Renal cortex interstitium (tissue), 15 donors: ENCODE results near the gene PGGHG. TPM values are rescaled to one million over a fixed set of nuclear protein-coding genes. Genes with fewer than 3 reads are reported as not detected.

ENCODE experiments used
- DNase-seq, 11 donors: peaks; one replicate each; pipeline ENCODE4 v3.0.0-alpha.2; 2013; ENCODE audit warnings: low read depth in 9 of 11, low spot score in 4 of 11; ENCODE audit errors: extremely low read depth in 1 of 11
- long read RNA-seq, 16 experiments: transcript quantifications; one replicate each; lab custom pipeline, GENCODE V29; 2026
- polyA plus RNA-seq, 3 donors: library from polyadenylated mRNA; unstranded; fragments of 120-200 nt; gene quantifications; one replicate each; pipeline ENCODE4 v1.2.1, GENCODE V29; 2013; ENCODE audit not compliant: insufficient read length in 3 of 3

PGGHG gene
- polyA plus RNA-seq, result 10 to 100 TPM; 10.9 to 52.6 (median 29.2) TPM
- long read RNA-seq, donor 1, result 0 reads
- long read RNA-seq, donor 2, result 0 reads
- long read RNA-seq, donor 3, result 0 reads
- long read RNA-seq, donor 4, result 0 reads
- long read RNA-seq, donor 5, result 0 reads
- long read RNA-seq, donor 6, partial matches to known transcripts, result 0 of 2 reads
- long read RNA-seq, donor 6, other reads (novel, unspliced or antisense), result 0 of 2 reads
- long read RNA-seq, donor 7, result 0 reads
- long read RNA-seq, donor 8, partial matches to known transcripts, result 0 of 1 reads
- long read RNA-seq, donor 8, other reads (novel, unspliced or antisense), result 0 of 1 reads
- long read RNA-seq, donor 9, partial matches to known transcripts, result 0 of 1 reads
- long read RNA-seq, donor 9, other reads (novel, unspliced or antisense), result 0 of 1 reads
- long read RNA-seq, donor 10, partial matches to known transcripts, result 0 of 1 reads
- long read RNA-seq, donor 10, other reads (novel, unspliced or antisense), result 0 of 1 reads
- long read RNA-seq, donor 11, result 0 reads
- long read RNA-seq, donor 12, result 0 reads
- long read RNA-seq, donor 13, result 0 reads
- long read RNA-seq, donor 14, result 0 reads
- long read RNA-seq, donor 15, partial matches to known transcripts, result 0 of 1 reads
- long read RNA-seq, donor 15, other reads (novel, unspliced or antisense), result 0 of 1 reads
- long read RNA-seq, donor 16, result 0 reads

DNA sequence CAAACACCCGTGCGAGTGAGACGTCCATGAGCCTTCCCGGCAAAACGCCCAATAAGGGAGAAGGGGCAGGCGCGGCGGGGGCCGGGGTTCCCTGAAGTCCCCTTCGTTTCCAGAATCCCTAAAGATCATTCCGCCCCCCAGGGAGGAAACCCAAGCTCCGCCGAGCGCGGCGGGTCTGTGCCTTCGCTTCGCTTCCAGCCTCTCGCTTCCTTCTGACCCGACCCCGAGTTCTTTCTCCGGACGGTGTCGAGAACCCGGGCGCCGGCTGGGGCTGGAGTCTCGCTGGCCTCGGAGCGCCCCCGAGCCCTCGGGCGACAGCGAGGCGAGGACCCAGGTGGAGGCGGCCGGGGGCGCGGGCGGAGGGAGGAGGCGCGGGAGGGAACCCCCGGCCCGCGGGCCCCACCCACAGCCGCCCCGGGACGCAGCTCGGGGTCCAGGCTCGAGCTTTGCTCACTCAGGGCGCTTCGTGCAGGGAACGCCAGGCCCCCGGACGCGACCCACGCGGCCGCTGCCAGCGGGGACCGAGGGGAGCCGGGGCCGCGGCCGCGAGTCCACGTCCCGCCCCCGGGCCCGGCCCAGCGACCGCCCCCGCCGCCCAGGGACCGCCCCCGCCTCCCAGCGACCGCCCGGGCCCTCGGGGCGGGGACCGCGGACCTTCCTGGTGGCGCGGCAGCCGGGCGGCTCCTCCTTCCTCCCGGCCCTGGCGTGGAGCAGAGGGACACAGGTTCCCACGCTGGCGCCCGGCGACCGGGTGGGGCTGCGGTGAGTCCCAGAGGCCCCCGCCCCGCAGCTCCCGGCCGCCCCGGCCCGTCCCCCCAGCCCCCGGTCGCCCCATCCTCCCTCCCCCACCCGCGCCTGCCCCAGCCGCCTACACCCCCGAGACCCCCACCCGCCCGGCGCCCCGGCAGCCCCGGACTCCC is at the start of gene PGGHG:
Gene PGGHG (plus strand): TSS at position 649 of the 920 bp plus-strand sequence. CDS start 691 bp downstream, outside the sequence.
- DNase-seq, result peak in 2 of 11 donors; percentile 46 to 49

DNA sequence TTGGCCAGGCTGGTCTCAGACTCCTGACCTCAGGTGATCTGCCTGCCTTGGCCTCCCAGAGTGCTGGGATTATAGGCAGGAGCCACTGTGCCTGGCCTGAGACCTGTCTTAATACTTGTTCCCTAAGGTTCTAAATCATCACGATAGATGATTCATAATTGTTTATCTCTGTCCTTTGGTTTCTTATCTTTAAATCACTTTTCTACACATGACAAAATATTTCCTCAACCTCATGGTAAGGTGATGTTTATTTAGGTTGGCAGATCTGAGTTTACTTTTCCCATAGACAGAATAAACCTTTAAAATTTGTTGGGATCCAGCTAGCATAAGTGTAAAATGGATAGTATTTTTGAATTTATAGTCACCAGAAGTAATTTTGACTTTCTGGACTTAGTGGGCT is 48.6 kb upstream of the PGGHG start:
- DNase-seq, result no peak

DNA sequence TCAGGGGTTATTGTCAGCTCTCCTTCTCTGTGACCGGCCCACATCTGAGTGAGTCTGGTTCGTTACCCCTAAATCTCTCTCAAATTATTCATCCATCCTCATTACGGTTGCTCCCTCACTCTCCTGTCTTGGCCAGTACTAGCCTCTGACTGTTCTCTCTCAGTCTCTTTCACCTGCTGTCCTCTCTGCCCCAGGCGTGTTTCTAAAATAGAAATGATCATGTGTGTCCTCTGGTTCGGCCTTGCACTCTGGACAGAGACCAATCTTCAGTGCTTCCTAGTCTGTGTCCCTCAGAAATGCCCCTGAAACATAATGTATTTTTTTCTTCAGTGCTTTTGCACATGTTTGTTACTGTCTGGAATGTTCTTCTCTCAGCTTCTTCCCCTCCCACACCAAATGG is 47.3 kb upstream of the PGGHG start:
- no peak for DNase-seq

DNA sequence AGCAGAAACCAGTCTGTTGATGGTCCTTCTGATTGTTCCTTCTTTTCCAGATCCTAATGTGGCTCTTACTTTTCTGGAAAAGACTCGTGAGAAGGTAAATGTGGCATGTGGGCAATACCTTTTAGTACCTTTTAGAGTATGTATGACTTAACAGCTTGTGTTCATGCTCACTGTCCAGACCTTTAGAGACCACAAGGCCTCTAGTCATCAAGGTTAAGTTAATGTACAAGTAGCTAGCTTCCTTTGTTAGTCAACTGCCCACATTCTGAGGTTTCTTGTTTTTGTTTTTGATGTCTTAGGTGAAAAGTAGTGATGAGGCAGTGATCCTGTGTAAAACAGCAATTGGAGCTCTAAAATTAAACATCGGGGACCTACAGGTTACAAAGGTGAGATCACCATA is 44.5 kb upstream of the PGGHG start:
- no peak for DNase-seq

DNA sequence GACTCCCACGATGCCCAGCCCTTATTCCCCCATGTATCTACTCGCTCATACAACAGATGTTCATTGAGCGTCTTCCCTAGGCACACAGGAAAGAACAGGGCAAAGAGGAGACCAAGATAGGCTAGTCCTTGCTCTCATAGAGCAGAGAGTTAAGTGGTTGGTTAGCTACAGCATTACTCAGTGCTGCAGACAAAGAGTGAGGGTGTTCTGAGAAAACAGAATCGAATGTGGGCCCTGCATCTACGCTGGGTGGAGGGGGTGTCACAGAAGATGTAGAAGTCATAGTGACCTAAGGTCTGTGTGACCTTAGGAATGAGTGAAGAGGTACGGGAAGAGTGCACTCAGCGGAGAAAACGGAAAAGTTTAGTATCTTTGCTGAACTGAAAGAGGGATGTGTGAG is 39.9 kb upstream of the PGGHG start:
- no peak for DNase-seq

DNA sequence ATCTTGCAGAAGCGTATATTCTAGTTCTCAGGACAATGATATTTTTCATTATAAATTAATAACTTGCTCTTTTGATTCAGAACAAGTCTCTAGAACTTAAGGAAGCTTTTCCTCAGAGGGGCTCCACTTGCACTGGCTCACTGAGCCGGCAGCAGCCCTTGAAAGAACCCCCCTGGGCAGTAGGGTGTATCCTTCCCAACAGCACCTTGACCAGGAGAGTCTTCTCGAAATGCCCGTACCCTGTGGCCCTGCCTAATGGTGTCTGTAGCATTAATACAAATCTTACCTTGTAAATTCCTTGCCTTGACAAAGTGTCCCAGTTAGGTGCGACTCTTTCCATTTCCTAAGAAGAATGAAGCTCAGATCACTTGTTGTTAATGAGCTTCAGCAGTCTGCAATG is 38.7 kb upstream of the PGGHG start:
- no peak for DNase-seq

DNA sequence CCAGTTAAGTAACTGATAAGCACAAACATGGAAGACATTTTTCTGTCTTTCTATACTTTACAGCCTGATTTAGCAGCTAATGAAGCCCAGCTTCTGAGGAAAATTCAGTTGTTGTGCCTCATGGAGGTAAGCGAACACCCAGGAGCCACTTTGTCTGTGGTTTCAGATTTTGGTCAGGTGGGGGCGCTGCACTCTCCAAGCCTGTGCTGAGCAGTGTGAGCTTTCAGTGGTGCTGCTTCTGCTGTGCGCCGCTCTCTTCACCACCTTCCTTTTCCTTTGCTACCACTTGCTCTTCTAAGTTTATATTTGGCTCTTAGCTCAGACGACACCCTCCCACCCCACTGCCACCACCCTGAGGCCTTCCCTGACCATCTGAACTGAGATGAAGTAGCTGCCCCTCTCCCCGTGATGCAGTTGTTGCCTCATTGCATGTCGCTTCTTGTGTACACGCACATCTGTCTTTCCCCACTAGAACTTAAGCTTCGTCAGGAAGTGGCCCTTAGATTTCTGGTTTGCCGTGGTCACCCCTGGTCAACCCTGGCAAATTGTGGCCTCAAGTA is 38.1 kb upstream of the PGGHG start:
- DNase-seq, result peak in 3 of 11 donors; percentile 21 to 31 (median 24)

DNA sequence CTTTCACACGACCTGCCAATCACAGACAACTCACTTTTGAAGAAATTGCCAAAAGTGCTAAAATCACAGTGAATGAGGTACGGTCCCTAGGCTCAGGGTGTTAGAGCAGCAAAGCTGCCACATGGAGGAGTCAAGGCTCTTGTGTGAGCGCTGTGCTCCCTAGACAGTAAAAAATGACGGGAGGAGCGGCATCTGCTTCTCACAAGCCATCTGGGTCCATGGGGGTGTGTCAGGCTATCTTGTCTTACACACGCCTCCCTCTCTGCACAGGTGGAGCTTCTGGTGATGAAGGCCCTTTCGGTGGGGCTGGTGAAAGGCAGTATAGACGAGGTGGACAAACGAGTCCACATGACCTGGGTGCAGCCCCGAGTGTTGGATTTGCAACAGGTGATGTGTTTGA is 37.4 kb upstream of the PGGHG start:
- DNase-seq, result no peak

DNA sequence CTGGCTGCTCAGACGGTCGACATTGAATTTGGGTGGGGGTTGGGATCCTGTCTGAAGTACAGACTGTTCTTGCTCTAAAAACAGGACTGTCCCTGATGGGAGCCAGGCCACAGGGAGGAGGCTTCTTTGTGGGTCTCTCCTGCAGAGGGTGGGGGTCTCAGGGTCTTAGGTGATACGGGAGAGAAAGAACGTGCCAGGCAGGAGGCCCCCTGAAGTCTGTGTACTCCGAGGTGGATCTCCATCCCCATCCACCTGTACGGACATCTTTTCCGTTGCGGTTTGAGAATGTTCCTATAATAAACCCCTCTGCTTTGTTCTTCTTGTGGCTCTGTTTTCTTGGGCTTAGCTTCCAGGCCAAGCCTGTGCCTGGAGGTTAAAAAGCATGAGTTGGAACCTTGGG is 36.3 kb upstream of the PGGHG start:
- DNase-seq, result no peak

DNA sequence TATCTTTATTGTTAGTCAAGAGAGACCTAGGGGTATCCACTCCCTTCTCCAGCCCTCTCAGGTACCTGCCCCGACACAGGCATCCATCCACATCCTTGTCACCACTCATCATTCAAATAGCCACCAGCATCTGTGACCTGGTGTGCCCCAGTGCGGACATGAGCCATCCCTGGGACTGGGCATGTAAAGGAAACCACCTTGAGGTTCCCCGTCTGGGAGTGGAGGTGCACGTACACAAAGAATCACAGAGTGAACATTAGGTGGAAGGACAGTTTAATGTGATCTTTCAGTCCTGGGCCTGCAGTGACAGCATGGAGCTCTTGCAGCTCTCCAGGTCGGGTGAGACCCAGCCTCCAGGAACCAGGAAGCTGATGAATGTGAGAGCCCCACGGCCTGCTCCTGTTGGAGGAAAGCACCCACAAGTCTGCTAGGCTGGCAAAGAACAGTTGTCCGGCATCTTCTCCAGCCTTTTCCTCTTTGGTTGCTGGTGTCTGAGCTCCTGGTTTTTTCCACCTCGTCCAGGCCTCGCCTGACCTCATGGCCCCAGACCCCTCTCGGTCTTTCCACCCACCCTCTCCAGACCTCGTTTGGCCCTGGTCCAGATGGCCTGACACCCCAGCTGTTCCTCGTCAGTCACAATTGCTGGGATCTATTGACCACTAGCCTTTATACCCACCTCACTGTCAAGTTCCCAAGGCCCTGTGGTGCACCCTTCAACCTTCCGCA is 35.6 kb upstream of the PGGHG start:
- DNase-seq, result no peak

DNA sequence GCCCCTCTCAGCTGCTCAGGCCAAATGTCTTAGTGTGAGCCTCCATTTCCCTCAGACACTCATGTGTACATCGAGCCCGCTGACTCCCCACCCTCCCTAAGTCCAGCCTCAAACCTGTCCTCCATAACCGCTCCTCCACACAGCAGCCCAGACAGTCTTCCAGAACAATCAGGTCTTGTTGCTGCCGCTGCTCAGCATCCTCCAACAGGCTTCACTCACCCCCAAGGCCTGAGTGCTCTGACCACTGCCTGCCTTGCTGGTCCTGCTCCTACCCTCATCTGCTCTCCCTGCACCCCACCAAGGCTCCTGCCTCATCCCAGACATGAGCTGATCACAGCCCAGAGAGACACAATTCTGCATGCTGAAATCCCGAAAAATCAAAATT is 35.0 kb upstream of the PGGHG start:
- DNase-seq, result no peak

DNA sequence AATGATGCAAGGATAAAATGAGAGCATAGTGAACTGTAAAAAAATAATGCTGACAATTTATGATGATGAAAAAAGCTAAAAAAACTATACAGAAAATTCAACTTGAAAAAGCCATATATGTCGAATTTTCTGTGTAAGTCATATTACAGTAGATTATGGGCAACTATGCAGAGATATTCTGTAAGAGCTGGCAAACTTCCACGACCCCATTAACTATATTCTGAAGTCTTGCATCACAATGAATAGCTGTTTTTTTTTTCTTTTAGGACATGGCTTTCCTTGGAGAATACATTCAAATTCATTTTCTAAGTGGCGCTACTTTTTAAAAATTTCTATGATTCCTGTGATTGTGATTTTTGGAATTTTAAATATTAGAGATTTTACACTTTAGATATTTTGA is 33.8 kb upstream of the PGGHG start:
- DNase-seq, result no peak

DNA sequence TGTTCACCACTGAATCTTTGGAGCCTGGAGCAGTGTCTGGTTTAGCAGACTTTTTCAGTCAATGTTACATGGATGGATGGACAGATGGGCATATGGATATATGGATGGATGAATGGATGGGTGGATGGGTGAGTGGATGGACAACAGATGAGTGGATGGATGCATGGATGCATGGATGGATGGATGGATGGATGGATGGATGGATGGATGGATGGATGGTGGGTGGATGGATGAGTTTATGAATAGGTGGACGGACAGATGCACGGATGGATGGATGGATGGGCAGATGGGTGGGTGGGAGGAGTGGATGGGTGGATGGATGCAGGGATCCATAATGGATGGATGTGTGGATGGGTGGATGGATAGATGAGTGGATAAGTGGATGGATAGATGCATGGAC is 33.1 kb upstream of the PGGHG start:
- DNase-seq, result no peak

DNA sequence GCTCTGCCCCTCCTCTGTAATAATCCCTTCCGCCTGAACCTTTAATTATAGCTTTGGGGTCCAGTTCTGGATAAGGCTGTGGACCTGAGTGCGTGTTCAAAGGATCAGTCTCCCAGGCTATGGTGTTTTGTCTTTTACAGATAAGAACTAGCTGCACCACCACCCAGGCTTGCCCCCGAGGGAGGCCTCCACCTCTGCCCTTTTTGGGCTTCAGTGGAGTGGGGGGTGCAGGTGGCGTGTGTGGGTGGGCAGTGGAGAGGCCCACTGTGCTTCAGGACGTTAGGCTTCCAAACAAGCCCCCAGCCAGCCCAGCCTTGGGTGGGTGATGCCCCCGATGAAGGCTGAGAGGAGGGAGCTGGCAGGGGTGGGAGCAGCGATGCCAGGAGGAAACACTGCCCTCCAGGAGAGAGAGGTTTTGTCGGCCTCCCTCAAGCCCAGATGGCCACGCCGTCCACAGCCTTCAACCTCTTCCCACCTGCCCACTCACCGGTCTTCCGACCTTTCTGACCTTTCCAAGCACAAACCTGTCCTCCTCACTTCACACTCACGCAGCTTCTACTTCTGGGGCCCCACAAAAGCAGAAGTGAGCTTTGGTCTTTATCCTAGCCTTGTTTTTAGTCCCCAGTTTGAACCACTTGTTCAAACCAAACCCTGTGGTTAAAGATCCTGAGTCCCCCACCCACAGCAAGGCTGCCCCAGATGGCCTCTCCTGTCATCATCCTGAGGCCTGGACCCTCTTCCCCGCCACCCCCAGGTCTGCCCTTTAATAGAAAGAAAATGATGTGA is 31.8 kb upstream of the PGGHG start:
- no peak for DNase-seq

DNA sequence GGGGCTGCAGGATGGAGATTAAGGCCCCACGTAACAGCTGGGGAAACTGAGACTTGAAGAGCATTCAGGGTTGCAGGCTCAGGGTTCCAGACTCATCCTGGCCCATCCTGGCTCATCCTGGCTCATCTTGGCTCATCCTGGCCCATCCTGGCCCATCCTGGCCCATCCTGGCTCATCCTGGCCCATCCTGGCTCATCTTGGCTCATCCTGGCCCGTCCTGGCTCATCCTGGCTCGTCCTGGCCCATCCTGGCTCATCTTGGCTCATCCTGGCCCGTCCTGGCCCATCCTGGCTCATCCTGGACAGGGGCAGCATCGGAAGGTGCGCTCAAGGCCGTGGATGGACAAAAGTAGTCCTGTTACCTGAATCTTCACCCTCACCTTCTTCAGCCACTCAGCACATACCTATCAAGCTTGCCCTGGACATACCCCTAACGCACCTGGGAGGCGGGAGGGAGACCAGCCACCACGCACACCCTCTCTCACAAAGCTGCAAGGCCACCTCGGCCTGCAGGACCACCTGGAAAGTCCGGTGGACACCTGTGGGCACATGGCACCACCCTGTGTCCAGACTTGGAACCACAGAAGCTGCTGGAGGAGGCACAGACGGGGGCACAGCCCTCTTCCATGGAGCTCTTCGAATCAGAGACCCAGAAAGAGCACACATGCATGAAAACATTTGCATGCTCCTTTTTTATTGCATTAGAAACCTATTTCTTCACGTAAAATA is 31.0 kb upstream of the PGGHG start:
- no peak for DNase-seq

DNA sequence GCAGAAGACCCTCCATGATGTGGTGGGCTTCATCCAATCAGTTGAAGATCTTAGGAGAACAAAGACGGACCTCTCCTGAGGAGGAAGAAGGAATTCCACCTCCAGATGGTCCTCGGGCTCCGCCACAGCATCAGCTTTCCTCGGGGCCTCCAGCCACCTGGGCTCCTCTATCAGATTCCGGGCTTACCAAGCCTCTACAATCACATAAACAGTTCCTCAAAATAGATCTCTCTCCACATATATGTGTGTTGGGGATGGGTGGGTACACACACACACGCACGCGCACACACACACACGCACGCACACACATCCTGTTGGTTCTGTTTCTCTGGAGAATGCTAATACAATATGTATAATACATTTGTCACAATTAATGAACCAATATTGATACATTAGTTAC is 29.5 kb upstream of the PGGHG start:
- no peak for DNase-seq

DNA sequence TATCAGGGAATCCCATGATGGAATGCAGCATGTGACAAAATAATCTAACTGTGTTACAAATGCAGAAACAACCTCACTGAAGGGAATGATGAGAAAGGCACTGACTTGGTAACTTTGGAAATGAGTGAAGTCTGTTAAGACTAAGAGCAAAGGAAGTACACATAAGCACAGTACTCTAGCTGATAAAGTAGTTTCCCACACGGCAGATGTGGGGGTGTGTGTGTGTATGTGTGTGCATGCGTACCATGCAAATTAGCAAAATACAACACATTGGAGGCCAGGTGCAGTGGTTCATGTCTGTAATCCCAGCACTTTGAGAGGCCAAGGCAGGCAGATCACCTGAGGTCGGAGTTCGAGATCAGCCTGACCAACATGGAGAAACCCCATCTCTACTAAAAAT is 27.3 kb upstream of the PGGHG start:
- no peak for DNase-seq
